ENCODE data around the gene ITPK1.
"Not testable (repeated sequence)": the region's sequence is repeated elsewhere in the genome, so short reads cannot be mapped to it uniquely, and the experiment has no call there.

ITPK1 gene

DNA sequence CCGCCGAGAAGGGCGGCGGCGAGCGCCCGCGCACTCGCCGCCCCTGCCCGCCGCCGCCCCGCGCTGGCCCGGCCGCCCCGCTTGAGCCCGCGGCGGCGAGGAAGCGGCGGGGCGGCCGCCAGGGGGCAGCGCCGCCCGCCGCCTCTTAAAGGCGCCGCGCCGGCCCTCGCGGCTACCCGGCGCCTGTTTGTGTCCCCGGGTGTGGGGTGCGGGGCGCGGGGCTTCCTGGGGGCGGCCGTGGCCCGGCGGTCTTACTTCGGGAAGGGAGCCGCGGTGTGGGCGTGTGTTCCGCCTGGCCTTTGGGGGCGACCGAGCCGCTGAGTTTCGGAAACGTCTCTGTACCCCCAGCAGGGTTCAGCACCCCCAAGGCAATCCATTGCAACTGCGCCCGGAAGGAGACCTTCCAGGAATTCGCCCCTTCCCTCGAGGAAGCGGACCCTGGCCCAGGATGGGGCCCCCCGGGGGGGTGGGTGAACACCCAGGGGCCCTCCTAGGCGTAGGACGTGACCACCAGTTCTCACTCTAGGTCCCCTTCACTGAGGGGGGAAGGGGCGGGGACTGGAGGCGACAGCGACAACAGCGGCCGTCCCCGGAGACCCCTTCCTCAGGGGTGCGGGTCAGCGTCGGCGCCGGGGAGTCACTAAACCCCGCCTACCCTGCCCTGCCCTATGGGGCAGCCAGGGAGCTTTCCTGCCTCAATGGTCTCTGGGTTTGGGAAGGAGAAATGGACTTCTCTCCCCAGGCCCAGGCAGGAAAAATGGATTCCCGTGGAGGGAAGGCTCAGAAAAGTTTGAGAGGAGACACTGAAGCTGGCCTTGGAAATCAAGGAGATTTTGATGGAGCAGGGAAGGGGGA lies at the start of gene ITPK1:
TSS of gene ITPK1 (minus strand) at position 105 of the 855 bp plus-strand sequence. CDS start 762 bp downstream, outside the sequence.
- peak; percentile 79 for DNase-seq

DNA sequence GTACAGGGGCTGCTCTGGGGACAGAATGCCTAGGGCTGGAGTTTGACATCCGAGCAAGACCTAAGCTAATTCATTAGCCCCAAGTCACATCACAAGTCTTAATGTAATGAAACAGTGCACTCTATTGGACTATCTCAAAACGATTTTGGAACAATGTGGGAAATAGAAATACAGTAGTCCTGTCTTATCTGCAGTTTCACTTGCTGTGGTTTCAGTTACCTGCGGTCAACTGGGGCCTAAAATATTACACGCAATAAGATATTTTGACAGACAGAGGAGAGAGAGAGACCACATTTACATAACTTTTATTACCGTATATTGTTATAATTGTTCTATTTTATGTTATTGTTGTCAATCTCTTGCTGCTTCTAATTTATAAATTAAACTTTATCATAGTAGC lies 47.8 kb upstream of the ITPK1 start:
- no peak for DNase-seq

DNA sequence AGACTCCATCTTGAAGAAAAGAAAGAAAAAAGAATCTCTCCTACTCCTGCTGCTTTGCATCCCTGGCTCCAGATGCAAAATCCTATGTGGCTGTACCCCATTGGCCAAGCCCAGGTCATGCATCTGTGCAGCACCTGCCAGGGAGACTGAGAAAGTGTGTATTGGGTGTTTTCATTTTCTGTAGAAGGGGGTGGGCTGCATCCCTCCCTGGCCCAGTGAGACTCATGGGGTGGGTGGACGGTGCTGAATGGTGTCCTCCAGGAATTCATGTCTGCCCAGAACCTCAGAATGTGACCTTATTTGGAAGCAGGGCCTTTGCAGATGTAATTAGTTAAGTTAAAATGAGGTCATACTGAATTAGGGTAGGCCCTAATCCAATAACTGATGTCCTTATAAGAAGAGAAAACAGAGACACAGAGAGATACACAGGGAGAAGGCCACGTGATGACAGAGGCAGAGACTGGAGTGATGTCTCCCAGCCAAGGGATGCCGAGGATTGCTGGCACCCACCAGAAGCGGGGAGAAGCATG lies 45.8 kb upstream of the ITPK1 start:
- no peak for DNase-seq

DNA sequence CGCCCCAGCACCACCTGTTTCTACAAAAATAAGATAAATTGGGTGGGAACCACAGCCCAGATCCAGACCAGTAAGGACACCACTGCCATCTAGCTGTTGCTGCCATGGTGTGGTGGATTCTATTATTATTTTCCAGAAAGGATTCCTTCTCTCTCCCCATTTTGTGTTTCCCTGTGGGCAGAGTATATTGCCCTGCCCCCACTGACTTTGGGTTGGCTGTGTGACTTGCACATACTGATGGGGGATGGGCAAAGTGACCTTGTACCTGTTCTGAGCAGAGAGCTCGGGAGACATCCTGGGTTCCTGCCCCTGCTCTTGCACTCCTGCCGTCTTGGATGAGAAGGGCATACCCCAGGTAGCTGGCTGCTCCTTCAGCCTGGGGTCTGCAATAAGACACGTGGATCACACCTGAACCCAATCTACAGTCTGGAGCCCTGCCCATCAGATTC lies 44.7 kb upstream of the ITPK1 start:
- peak; percentile 66 for DNase-seq

DNA sequence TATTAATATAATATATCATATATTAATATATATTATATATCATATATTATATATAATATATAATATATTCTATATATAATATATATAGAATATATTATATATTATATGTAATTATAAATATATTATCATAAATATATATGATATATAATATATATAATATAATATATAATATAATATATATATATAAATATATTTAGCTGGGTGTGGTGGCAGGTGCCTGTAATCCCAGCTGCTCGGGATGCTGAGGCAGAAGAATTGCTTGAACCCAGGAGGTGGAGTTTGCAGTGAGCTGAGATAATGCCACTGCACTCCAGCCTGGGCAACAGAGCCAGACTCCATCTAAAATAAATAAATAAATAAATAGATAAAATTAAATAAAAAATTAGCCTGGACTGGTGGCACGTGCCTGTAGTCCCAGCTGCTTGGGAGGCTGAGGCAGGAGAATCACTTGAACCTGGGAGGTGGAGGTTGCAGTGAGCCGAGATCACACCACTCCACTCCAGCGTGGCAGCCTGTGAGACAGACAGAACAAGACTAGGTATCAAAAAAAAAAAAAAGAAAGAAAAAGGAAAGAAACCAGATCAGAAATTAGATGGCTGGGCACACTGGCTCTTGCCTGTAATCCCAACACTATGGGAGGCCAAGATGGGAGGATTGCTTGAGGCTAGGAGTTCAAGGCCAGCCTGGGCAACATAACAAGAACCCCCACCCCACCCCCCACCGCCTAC lies 44.1 kb upstream of the ITPK1 start:
- peak; percentile 47 for DNase-seq

DNA sequence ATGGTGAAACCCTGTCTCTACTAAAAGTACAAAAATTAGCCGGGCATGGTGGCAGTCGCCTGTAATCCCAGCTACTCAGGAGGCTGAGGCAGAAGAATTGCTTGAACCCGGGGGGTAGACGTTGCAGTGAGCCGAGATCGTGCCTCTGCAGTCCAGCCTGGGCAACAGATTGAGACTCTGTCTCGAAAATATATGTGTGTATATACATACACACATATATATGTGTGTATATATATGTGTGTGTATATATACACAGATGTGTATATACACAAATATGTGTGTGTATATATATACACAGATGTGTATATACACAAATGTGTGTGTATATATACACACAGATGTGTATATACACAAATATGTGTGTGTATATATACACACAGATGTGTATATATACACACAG lies 42.6 kb upstream of the ITPK1 start:
- DNase-seq: not testable (repeated sequence)

DNA sequence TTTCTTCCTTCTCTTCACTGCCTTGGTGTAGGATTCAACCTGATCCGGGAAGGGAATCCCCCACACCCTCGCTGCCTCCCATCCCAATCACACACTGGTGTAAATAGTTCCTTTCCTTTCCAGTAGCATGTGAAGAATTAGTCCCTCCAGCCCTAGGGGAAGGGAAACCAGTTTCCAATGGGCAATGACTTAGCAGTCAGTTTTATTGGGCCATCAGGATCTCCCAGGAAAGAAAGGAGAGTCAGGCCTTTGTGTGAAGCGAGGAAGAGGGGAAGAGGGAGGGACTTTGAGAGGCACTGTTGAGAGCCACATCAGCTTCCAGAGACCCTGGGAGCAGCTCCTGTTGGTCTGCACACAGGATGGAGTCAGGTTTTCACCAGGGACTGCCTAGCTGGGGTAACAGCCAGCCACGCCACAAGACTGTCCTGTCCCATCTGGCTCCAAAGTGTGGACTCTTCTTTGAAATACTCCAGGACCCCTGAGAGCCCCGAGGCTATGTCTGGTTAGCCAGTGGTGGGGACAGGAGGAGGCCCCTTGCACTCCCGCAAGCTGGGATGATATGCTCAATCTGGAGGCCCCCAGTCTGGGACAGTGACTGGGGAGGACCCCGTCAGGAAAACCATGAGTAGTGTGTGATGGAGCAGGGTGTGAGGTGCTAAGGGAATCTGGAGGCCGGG lies 41.1 kb upstream of the ITPK1 start:
- no peak for DNase-seq

DNA sequence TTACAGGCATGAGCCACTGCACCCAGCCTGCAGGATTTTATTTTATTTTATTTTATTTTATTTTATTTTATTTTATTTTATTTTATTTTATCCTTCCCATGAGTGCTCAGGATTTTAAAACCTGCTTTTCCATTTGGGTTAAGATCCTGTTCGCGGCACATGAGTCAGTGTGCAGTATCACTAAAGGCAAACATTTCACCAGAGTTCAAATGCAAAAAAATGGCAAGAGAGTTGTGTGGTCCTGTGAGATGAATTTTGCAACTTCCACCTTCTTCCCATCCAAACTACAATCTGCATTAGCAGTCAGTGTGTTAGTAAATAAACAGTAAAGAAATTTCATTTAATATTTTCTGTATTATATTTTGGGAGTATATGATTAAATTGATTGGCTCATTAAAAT lies 39.9 kb upstream of the ITPK1 start:
- no peak for DNase-seq

DNA sequence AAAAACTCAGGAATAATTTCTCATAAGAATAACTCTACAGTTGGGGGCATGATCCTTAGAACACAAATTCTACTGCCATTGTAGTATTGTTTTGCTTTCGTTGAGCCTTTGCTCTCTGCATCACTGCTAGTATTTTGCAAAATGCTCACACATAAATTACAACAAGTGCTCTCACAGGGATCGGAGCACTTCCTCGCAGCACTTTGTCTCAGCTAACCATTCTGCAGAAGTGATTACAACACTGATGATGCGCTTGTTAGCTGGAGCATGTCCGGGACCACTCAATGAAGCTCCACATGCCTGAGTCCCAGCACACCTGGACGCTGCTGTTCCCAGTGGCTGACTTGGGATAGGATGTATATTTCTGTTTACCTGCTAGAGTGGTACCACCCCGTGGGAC lies 37.4 kb upstream of the ITPK1 start:
- DNase-seq: no peak

DNA sequence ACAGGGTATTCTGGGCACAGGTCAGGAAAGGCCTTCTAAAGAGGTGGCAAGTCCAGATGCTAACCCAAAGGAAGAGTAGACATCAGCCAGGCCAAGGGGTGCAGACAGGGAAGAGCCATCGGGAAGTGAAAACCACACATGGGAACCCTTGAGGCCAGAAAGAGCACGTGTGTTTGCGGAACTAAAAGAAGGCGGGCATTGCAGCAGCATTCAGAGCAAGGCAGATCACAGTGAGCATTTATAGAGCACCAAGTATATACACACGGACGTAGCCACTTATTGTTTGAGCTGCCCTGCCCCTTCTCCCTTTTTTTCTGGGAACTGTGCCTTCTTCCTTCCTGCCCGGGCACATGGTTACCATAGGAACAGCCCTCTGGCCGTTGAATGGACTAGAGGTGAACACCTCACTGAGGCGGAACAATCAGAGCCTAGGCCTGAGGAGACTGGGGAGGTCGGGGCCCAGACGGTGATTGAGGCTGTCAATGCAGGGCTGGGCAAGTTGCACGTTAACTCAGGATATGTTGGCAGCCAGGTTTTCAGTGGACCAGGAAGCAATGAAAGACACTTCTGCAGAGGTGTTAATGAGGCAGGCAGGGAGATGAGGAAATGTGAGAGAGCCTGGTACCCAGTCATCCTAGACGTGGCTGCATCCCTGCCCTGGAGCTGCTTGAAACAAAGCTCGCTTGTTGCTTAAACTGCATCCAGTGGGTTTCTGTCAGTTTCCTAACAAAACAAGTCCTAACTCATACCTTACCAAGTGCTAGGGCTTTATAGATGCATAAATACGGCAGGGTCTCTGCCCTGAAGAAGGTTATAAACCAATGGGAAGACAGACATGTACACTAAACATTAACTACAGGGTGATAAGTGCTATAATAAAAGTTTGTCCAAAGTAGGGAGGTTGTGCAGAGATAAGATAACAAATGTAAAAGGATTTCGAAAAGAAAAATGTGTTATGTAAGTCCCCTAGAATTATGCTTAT lies 34.8 kb upstream of the ITPK1 start:
- peak; percentile 91 for DNase-seq

DNA sequence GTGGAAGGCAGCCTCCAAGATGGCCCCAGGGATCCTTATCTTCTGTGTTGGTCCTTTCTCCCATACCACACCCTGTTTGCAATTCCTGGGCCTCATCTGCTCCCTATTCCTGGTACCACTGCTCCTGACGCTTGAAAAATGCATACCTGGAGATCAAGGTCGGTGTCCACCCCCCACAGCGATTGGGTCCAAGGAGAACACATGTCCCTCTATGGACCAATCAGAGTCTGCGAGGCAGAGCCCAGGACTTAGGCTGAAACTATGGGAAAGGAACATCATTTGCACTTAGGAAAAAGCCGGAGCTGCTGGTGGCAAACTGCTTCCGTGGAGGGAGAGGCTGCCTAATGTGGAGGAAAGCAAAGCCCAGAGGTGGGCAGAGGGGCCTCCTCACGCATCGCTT lies 33.3 kb upstream of the ITPK1 start:
- DNase-seq: no peak

DNA sequence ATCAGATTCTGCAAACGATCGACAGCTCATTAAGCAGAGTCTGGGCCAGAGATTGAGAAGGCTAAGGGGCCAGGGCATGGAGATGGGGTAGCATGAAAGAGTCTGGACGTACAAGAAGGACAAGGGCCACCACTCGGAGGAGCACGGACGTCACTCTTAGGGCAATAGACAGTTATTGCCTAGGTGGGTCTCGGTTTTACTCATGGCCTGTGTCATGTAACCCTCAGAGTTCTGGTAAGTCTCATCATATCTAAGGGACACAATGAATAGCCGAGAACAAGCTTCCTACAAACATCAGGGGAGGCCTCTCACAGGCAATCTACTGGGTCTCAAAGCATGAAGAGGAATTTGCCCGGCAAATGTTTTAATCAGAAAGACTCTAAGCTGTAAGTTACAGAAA lies 30.4 kb upstream of the ITPK1 start:
- DNase-seq: no peak

DNA sequence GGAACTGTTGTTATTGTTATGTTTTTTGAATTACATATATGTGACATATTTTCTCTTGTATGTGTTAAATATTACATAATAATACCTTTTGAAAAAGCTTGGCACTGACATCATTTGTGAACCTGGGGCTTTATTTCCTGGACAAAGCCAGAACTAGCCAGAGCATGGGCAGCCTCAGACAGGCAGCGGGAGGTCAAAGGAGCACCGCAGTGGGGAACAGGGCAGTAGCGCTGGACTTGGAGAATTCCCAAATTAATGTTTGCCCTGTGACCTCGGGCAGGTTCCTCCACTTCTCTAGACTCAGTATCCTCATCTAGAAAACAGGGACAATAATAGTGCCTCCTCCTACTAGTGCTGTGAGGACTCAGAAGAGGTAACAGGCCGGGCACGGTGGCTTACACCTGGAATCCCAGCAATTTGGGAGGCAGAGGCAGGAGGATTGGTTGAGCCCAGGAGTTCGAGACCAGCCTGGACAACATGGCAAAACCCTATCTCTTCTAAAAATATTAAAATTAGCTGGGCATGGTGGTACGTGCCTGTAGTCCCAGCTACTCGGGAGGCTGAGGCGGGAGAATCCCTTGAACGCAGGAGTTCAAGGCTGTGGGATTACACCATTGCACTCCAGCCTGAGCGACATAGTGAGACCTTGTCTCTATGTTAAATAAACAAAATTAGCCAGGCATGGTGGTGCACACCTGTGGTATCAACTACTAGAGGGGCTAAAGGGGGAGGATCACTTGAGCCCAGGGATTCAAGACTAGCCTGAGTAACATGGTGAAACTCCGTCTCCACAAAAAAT lies 27.3 kb upstream of the ITPK1 start:
- DNase-seq: no peak

DNA sequence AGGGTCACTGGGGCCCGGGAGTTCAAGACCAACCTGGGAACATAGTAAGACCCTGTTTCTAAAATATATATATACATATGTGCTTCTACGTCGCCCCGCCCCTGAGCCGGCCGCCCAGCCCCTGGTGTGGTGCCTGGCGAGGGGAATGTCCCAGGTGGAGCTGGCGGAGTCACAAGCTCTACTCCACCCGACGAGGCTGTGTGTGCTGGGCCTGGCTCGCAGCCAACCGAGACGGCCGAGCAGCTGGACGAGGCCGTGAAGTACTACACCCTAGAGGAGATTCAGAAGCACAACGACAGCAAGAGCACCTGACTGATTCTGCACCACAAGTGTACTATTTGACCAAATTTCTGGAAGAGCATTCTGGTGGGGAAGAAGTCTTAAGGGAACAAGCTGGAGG lies 22.1 kb upstream of the ITPK1 start:
- DNase-seq: peak; percentile 81

DNA sequence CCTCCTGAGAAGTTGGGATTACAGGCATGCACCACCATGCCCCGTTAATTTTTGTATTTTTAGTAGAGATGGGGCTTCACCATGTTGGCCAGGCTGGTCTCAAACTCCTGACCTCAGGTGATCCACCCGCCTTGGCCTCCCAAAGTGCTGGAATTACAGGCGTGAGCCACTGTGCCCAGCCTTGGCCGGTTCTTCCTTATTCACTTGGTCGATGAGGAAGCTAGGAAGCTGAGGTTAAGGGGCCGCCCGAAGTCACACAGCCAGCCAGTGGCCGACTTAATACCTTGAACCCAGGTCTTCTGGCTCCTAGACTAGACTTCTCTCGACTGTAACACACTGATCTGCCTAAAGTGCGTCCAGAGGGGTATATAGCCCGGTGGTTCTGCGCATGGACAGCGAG lies 20.8 kb upstream of the ITPK1 start:
- DNase-seq: not testable (repeated sequence)

DNA sequence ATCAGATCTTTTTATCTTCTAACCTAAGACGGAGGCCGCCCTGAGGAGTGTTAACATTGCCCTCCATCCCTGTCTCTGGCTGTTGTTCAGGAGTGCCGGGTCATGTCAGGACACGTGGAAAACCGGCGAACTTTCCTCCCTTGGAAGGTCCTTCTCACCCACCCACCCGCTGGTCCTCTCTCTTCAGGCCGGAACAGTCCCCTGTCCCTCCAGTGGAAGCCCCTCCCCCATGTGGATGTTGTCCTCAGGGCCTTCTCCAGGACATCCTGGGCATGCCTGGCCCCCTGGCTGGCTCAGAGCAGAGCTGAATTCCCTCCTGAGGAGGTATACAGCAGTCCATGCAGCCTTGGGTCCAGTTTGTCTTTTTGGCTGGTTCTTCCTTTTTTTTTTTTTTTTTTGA lies 20.3 kb upstream of the ITPK1 start:
- no peak for DNase-seq

DNA sequence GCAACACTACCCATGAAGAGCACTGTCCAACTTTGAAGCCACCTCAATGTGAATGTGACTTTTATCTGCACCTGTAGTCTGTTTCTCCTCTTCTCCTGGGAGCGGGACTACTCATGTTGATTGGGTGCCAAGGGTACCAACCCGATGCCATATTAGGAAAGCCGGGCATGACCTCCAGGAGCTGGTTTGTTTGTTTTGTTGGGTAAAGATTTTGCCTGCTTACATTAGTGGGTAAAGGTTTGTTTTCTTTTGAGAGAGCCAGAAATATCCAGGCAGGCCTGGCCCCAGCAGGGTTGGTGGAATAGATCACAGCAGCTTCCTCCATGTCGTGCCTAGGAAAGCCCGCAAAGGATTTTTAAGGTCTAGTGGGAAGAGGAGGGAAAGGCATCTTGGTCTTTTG lies 19.7 kb upstream of the ITPK1 start:
- peak; percentile 27 for DNase-seq

DNA sequence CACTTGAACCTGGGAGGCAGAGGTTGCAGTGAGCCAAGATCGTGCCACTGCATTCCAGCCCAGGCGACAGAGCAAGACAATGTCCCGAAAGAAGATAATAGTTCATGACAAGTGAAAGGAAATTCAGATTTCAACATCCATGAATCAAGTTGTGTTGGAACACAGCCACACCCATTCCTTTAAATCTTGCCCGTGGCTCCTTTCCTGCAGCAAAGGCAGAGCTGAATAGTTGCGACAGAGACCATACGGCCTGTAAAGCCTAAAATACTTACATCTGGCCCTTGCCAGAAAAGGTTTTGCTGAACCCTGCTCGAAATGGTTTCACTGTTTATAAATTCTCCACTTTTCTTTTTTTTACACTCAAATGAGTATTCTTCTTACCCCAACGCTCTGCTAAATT lies 17.7 kb upstream of the ITPK1 start:
- DNase-seq: no peak

DNA sequence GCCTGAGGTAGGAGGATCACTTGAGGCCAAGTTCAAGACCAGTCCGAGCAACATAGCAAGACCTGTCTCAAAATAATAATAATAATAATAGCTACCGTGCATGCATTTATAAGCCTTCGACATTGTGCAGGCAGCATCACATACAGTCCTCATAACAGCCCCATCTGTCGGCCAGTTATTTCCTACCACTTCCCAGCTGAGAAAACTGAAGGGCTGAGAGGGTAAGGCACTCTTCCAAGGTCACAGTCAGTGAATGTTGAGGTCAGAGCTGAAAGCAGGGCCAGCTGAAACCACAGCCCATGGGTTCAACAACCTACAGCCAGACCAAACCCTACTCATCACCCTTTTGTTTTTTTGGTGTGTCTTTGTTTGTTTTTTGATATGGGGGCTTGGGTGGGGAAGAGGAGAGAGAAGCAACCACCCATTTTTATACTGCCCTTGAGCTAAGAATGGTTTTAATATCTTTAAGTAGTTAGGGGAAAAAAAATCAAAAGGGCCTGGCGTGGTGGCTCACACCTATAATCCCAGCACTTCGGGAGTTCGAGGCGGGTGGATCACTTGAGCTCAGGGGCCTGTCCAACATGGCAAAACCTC lies 16.8 kb upstream of the ITPK1 start:
- peak; percentile 59 for DNase-seq

DNA sequence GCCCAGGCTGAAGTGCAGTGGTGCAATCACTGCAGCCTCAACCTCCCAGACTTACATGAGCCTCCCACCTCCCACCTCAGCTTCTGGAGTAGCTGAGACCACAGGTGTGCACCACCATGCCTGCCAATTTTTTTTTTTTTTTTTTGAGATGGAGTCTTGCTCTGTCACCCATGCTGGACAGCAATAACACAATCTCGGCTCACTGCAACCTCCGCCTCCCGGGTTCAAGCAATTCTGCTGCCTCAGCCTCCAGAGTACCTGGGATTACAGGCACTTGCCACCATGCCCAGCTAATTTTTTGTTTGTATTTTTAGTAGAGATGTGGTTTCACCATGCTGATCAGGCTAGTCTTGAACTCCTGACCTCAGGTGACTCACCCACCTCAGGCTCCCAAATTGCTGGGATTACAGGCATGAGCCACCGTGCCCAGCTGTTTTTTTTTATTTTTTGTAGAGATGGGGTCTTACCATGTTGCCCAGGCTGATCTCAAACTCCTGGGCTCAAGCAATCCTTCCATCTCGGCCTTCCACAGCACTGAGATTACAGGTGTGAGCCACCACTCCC lies 15.6 kb upstream of the ITPK1 start:
- DNase-seq: not testable (repeated sequence)
